ENCODE data around the gene KRTAP12-3.
"Not testable (repeated sequence)": the region's sequence is repeated elsewhere in the genome, so short reads cannot be mapped to it uniquely, and the experiment has no call there.

Gene KRTAP12-3

GRCh38 chr21:44653123-44653522 is 4.6 kb upstream of the KRTAP12-3 start:
- DNase-seq, result no peak

- no peak for DNase-seq
Observed at GRCh38 chr21:44653656-44654575, 3.8 kb upstream of the KRTAP12-3 start.

- DNase-seq, result no peak
Observed at GRCh38 chr21:44654576-44655175, 3.1 kb upstream of the KRTAP12-3 start, which contains the start of gene KRTAP12-4. Gene KRTAP12-4, minus strand, starts transcription at chr21:44654659. Its CDS starts 45 bp downstream, at chr21:44654614.

GRCh38 chr21:44656868-44657267 is 864 bp upstream of the KRTAP12-3 start:
- DNase-seq, result no peak

- DNase-seq, result no peak
Observed at GRCh38 chr21:44658541-44658910, 794 bp downstream of the KRTAP12-3 start.

- no peak for DNase-seq
Observed at GRCh38 chr21:44658913-44659595, 1.3 kb downstream of the KRTAP12-3 start.

- DNase-seq, result not testable (repeated sequence)
Observed at GRCh38 chr21:44661567-44661966, 3.8 kb downstream of the KRTAP12-3 start.

GRCh38 chr21:44664691-44665090 is 7.0 kb downstream of the KRTAP12-3 start:
- no peak for DNase-seq

GRCh38 chr21:44666401-44667320 is 8.9 kb downstream of the KRTAP12-3 start, which contains the start of gene KRTAP12-2:
Gene KRTAP12-2, minus strand, starts transcription at chr21:44666927. Its CDS starts 41 bp downstream, at chr21:44666886.
- no peak for DNase-seq

- no peak for DNase-seq
Observed at GRCh38 chr21:44667612-44668011, 9.9 kb downstream of the KRTAP12-3 start.

- no peak for DNase-seq
Observed at GRCh38 chr21:44670642-44671432, 13.1 kb downstream of the KRTAP12-3 start.

GRCh38 chr21:44671911-44672310 is 14.2 kb downstream of the KRTAP12-3 start:
- DNase-seq, result no peak

- no peak for DNase-seq
Observed at GRCh38 chr21:44677881-44678280, 20.1 kb downstream of the KRTAP12-3 start.

GRCh38 chr21:44681152-44681551 is 23.4 kb downstream of the KRTAP12-3 start:
- no peak for DNase-seq

GRCh38 chr21:44681861-44682579 is 24.3 kb downstream of the KRTAP12-3 start, which contains the start of gene KRTAP12-1:
Gene KRTAP12-1, minus strand, starts transcription at chr21:44682163. Its CDS starts 40 bp downstream, at chr21:44682123.
- no peak for DNase-seq

GRCh38 chr21:44682580-44683151 is 24.9 kb downstream of the KRTAP12-3 start:
- no peak for DNase-seq

- DNase-seq, result no peak
Observed at GRCh38 chr21:44684077-44684476, 26.3 kb downstream of the KRTAP12-3 start.

GRCh38 chr21:44684483-44684882 is 26.8 kb downstream of the KRTAP12-3 start:
- DNase-seq, result no peak

GRCh38 chr21:44685050-44685449 is 27.3 kb downstream of the KRTAP12-3 start:
- not testable (repeated sequence) for DNase-seq

Data from NCI-H526 treated with DMSO at 0.1 percent for 48 hours (cell line).